HepG2 (cell line): Measurements from ENCODE around the gene UGGT1. TPM values are rescaled to one million over a fixed set of nuclear protein-coding genes. Genes with fewer than 3 reads are reported as not detected.

Source experiments
- ARID2 ChIP-seq: sonication (generic); formaldehyde crosslinking; IDR thresholded peaks from 2 replicates; pipeline ENCODE4 v1.8.1; 2022; ENCODE audit warnings: mild to moderate bottlenecking, missing genetic modification reagents, borderline replicate concordance
- DPF2 ChIP-seq: sonication (generic); formaldehyde crosslinking; IDR thresholded peaks from 2 replicates; pipeline ENCODE4 v1.4.0; 2020; ENCODE audit warnings: mild to moderate bottlenecking, low read depth, missing genetic modification reagents, borderline replicate concordance
- SSRP1 ChIP-seq: IDR thresholded peaks from 2 replicates; pipeline ENCODE4 v1.6.1; 2016; ENCODE audit warnings: control low read depth
- ZMYM3 ChIP-seq: sonication (generic); formaldehyde crosslinking; IDR thresholded peaks from 2 replicates; pipeline ENCODE4 v1.5.1; 2020; ENCODE audit warnings: mild to moderate bottlenecking, missing genetic modification reagents
- ZNF3 ChIP-seq: IDR thresholded peaks from 2 replicates; pipeline ENCODE4 v1.7.0; 2017; ENCODE audit warnings: inconsistent platforms
- ZNF552 ChIP-seq: sonication (generic); formaldehyde crosslinking; IDR thresholded peaks from 2 replicates; pipeline ENCODE4 v1.9.0; 2022; ENCODE audit warnings: missing genetic modification reagents, mild to moderate bottlenecking, borderline replicate concordance
- ZNF616 ChIP-seq: sonication (generic); formaldehyde crosslinking; IDR thresholded peaks from 2 replicates; pipeline ENCODE4 v1.5.0; 2020; ENCODE audit warnings: low read depth, mild to moderate bottlenecking, missing genetic modification reagents
- polyA plus RNA-seq, 8 experiments: library from polyadenylated mRNA; depleted of rRNA in 3 of 8; stranded (reverse) in 7 of 8; unstranded in 1 of 8; fragments of >200 nt; fragmentation: Illumina TruSeq in 4 of 8; extraction: Trizol in 4 of 8; gene quantifications; 2 replicates each; pipeline versions ENCODE4 v1.2.1 to v1.2.3, GENCODE V29; 2011 to 2016; ENCODE audit warnings: low read depth in 4 of 8, missing spikeins in 1 of 8, mixed read lengths in 1 of 8; ENCODE audit not compliant: insufficient read depth in 1 of 8
- total RNA-seq, 5 experiments: library from RNA; depleted of rRNA; stranded (reverse); fragments of >200 nt; fragmentation: Illumina TruSeq; extraction: Trizol; gene quantifications; 2 replicates each; pipeline ENCODE4 v1.2.3, GENCODE V29; 2016; ENCODE audit warnings: low read depth in 1 of 5
- TF ChIP-seq, protein P1 (sequence below): sonication (generic); formaldehyde crosslinking; IDR thresholded peaks from 2 replicates; pipeline ENCODE4 v1.8.0; 2022; ENCODE audit warnings: mild to moderate bottlenecking, missing genetic modification reagents, borderline replicate concordance
- TF ChIP-seq, protein P2 (sequence below): sonication (generic); formaldehyde crosslinking; IDR thresholded peaks from 2 replicates; pipeline ENCODE4 v1.5.0; 2020; ENCODE audit warnings: missing genetic modification reagents
- TF ChIP-seq, protein P3 (sequence below): IDR thresholded peaks from 2 replicates; pipeline ENCODE4 v1.6.1; 2016; ENCODE audit warnings: missing compliant biosample characterization, missing genetic modification reagents, borderline replicate concordance
- TF ChIP-seq, protein P4 (sequence below): sonication (generic); formaldehyde crosslinking; IDR thresholded peaks from 2 replicates; pipeline ENCODE4 v1.4.0; 2020; ENCODE audit warnings: missing genetic modification reagents, borderline replicate concordance
- TF ChIP-seq, protein P5 (sequence below): sonication (generic); formaldehyde crosslinking; conservative IDR thresholded peaks from 2 replicates; pipeline ENCODE4 v1.5.0; 2020; ENCODE audit warnings: missing genetic modification reagents
- TF ChIP-seq, protein P6 (sequence below): sonication (generic); formaldehyde crosslinking; IDR thresholded peaks from 2 replicates; pipeline ENCODE4 v1.4.0; 2020; ENCODE audit warnings: missing genetic modification reagents

Gene UGGT1
- total and polyA plus RNA-seq, 2 of the 13 experiments (the other 11 are each of a cell fraction or from before 2014, with no cell fraction given), result 35.8 to 83.2 TPM

DNA sequence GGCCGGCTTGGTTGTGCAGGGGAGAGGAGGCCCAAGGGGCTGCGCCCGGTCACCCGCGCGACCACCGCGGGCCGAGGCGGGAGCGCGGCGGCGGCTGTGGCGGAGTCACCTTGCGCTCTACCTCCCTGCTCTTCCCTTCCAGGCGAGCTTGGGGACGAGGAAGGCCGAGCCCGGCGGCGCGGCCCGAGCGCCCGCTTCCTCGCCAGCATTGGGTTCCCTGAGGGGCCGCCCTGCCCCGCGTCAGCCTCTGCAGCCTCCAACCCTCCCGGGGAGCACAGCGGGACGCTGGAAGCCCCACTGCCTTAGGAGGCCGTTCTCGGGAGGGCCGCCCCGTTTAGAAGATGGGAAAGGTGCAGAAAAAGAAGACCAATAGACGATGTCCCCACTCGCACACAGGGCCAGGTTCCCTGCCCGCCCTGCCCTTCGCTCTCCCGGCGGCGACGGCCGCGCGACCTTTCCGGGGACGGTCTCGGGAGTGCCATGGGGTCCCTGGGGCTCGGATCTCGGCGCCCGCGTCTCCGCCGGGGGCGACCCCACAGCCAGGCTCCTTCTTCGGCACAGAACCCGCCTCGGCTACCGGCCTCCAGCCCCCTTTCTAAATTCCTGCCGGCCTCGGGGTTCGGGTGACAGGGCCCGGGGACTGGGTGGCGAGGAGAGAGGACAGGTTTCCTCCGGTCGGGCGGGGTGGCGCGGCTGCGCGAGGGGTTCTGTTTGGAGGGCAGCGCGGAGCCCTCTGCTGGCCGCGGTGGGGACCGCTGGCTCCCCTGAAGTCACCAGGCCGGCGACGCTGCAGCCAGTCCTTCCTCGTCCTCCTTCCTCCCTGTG is 142.2 kb downstream of the UGGT1 start (continued):
- TF ChIP-seq, protein P1, sequence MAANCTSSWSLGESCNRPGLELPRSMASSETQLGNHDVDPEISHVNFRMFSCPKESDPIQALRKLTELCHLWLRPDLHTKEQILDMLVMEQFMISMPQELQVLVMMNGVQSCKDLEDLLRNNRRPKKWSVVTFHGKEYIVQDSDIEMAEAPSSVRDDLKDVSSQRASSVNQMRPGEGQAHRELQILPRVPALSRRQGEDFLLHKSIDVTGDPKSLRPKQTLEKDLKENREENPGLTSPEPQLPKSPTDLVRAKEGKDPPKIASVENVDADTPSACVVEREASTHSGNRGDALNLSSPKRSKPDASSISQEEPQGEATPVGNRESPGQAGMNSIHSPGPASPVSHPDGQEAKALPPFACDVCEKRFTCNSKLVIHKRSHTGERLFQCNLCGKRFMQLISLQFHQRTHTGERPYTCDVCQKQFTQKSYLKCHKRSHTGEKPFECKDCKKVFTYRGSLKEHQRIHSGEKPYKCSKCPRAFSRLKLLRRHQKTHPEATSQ (CRISPR knock-in tag), result peak; percentile 71; the same call in 1 of the 2 replicates
- TF ChIP-seq, protein P2, sequence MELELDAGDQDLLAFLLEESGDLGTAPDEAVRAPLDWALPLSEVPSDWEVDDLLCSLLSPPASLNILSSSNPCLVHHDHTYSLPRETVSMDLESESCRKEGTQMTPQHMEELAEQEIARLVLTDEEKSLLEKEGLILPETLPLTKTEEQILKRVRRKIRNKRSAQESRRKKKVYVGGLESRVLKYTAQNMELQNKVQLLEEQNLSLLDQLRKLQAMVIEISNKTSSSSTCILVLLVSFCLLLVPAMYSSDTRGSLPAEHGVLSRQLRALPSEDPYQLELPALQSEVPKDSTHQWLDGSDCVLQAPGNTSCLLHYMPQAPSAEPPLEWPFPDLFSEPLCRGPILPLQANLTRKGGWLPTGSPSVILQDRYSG, result no peak
- TF ChIP-seq ZNF616 (CRISPR knock-in tag) (peak; percentile 92), ARID2 (CRISPR knock-in tag) (peak; percentile 92), ZNF552 (CRISPR knock-in tag) (peak; percentile 72; the same call in 1 of the 2 replicates), ZNF3 (CRISPR knock-in tag) (no peak), DPF2 (no peak), SSRP1 (0 out of 2 replicates have a peak, but pooled peaks have one; percentile 1), ZMYM3 (CRISPR knock-in tag) (peak; percentile 69)
- TF ChIP-seq, protein P3, sequence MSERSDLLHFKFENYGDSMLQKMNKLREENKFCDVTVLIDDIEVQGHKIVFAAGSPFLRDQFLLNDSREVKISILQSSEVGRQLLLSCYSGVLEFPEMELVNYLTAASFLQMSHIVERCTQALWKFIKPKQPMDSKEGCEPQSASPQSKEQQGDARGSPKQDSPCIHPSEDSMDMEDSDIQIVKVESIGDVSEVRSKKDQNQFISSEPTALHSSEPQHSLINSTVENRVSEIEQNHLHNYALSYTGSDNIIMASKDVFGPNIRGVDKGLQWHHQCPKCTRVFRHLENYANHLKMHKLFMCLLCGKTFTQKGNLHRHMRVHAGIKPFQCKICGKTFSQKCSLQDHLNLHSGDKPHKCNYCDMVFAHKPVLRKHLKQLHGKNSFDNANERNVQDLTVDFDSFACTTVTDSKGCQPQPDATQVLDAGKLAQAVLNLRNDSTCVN (CRISPR knock-in tag), result 0 out of 2 replicates have a peak, but pooled peaks have one; percentile 47
- TF ChIP-seq, protein P4, sequence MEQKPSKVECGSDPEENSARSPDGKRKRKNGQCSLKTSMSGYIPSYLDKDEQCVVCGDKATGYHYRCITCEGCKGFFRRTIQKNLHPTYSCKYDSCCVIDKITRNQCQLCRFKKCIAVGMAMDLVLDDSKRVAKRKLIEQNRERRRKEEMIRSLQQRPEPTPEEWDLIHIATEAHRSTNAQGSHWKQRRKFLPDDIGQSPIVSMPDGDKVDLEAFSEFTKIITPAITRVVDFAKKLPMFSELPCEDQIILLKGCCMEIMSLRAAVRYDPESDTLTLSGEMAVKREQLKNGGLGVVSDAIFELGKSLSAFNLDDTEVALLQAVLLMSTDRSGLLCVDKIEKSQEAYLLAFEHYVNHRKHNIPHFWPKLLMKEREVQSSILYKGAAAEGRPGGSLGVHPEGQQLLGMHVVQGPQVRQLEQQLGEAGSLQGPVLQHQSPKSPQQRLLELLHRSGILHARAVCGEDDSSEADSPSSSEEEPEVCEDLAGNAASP, result peak; percentile 54; the same call in 1 of the 2 replicates
- TF ChIP-seq, protein P5, sequence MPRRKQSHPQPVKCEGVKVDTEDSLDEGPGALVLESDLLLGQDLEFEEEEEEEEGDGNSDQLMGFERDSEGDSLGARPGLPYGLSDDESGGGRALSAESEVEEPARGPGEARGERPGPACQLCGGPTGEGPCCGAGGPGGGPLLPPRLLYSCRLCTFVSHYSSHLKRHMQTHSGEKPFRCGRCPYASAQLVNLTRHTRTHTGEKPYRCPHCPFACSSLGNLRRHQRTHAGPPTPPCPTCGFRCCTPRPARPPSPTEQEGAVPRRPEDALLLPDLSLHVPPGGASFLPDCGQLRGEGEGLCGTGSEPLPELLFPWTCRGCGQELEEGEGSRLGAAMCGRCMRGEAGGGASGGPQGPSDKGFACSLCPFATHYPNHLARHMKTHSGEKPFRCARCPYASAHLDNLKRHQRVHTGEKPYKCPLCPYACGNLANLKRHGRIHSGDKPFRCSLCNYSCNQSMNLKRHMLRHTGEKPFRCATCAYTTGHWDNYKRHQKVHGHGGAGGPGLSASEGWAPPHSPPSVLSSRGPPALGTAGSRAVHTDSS, result 0 out of 2 replicates have a peak, but pooled peaks have one; percentile 56
- TF ChIP-seq, protein P6, sequence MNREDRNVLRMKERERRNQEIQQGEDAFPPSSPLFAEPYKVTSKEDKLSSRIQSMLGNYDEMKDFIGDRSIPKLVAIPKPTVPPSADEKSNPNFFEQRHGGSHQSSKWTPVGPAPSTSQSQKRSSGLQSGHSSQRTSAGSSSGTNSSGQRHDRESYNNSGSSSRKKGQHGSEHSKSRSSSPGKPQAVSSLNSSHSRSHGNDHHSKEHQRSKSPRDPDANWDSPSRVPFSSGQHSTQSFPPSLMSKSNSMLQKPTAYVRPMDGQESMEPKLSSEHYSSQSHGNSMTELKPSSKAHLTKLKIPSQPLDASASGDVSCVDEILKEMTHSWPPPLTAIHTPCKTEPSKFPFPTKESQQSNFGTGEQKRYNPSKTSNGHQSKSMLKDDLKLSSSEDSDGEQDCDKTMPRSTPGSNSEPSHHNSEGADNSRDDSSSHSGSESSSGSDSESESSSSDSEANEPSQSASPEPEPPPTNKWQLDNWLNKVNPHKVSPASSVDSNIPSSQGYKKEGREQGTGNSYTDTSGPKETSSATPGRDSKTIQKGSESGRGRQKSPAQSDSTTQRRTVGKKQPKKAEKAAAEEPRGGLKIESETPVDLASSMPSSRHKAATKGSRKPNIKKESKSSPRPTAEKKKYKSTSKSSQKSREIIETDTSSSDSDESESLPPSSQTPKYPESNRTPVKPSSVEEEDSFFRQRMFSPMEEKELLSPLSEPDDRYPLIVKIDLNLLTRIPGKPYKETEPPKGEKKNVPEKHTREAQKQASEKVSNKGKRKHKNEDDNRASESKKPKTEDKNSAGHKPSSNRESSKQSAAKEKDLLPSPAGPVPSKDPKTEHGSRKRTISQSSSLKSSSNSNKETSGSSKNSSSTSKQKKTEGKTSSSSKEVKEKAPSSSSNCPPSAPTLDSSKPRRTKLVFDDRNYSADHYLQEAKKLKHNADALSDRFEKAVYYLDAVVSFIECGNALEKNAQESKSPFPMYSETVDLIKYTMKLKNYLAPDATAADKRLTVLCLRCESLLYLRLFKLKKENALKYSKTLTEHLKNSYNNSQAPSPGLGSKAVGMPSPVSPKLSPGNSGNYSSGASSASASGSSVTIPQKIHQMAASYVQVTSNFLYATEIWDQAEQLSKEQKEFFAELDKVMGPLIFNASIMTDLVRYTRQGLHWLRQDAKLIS, result peak; percentile 63; the same call in 1 of the 2 replicates
